Keratinocyte (primary cell): Measurements from ENCODE around the gene SLC15A5. TPM values are rescaled to one million over a fixed set of nuclear protein-coding genes. Genes with fewer than 3 reads are reported as not detected.

ENCODE experiments used
- DNase-seq: peaks from one replicate; pipeline ENCODE4 v3.0.0-alpha.2; 2011; ENCODE audit warnings: low read depth, missing footprints, low spot score
- FAIRE-seq: peaks from 2 replicates; lab custom pipeline; 2011; peaks lifted over from hg19 to GRCh38; lab: Jason Lieb, UNC
- H2AFZ ChIP-seq: 2 replicates; pipeline ENCODE4 v1.6.0; 2012; ENCODE audit warnings: low read length, control low read depth, inconsistent platforms; ENCODE audit not compliant: control insufficient read depth
- H3K27ac ChIP-seq: 2 replicates; pipeline ENCODE4 v1.5.1; 2011; ENCODE audit warnings: low read length; ENCODE audit not compliant: control insufficient read depth, insufficient read depth
- H3K27me3 ChIP-seq: 3 replicates; pipeline ENCODE4 v1.6.0; 2011; ENCODE audit warnings: low read length; ENCODE audit not compliant: control insufficient read depth, insufficient read depth; ENCODE audit errors: extremely low read depth
- H3K36me3 ChIP-seq, 2 experiments: 2 replicates in 1 of 2; 3 replicates in 1 of 2; pipeline ENCODE4 v1.5.1; 2011; ENCODE audit warnings: low read length in 2 of 2, mild to moderate bottlenecking in 1 of 2; ENCODE audit not compliant: control insufficient read depth in 2 of 2, insufficient read depth in 2 of 2; ENCODE audit errors: extremely low read depth in 1 of 2
- H3K4me1 ChIP-seq: 3 replicates; pipeline ENCODE4 v1.5.1; 2011; ENCODE audit warnings: low read length; ENCODE audit not compliant: control insufficient read depth, insufficient read depth; ENCODE audit errors: extremely low read depth
- H3K4me2 ChIP-seq: 3 replicates; pipeline ENCODE4 v1.6.0; 2011; ENCODE audit warnings: low read depth, low read length; ENCODE audit not compliant: control insufficient read depth, insufficient read depth; ENCODE audit errors: extremely low read depth
- H3K4me3 ChIP-seq, 3 experiments: fragments of 200-600 bp in 1 of 3; sonication (generic) in 1 of 3; 2 replicates in 2 of 3; 3 replicates in 1 of 3; pipeline ENCODE4 v1.5.1; 2011 to 2016; ENCODE audit warnings: low read length in 3 of 3, mild to moderate bottlenecking in 3 of 3, control low read depth in 2 of 3, inconsistent platforms in 1 of 3, low read depth in 1 of 3, mixed read lengths in 1 of 3, mixed run types in 1 of 3, moderate library complexity in 1 of 3; ENCODE audit not compliant: control insufficient read depth in 2 of 3, insufficient read depth in 2 of 3; ENCODE audit errors: extremely low read depth in 1 of 3
- H3K79me2 ChIP-seq: 2 replicates; pipeline ENCODE4 v1.6.0; 2012; ENCODE audit warnings: low read length; ENCODE audit not compliant: control insufficient read depth, insufficient read depth
- H3K9ac ChIP-seq: 3 replicates; pipeline ENCODE4 v1.6.0; 2011; ENCODE audit warnings: low read length; ENCODE audit not compliant: control insufficient read depth, insufficient read depth; ENCODE audit errors: extremely low read depth
- H3K9me1 ChIP-seq: 3 replicates; pipeline ENCODE4 v1.6.0; 2011; ENCODE audit warnings: low read length; ENCODE audit not compliant: control insufficient read depth, insufficient read depth; ENCODE audit errors: extremely low read depth
- H3K9me3 ChIP-seq: 2 replicates; pipeline ENCODE4 v1.5.1; 2012; ENCODE audit warnings: low read depth, low read length; ENCODE audit not compliant: control insufficient read depth
- H4K20me1 ChIP-seq: 3 replicates; pipeline ENCODE4 v1.6.0; 2011; ENCODE audit warnings: low read length; ENCODE audit not compliant: control insufficient read depth, insufficient read depth; ENCODE audit errors: extremely low read depth
- EZH2 ChIP-seq: IDR thresholded peaks from one replicate; pipeline ENCODE4 v1.6.1; 2012; ENCODE audit warnings: inconsistent platforms, mild to moderate bottlenecking, low read length, moderate library complexity
- dilution Hi-C: fragments of 300-500 bp; cut with MboI; formaldehyde crosslinking; loops from one replicate; pipeline ENCODE4 v1.7.0; 2020; ENCODE audit warnings: low sequenced_read_pairs; ENCODE audit not compliant: extremely low pct_ligation_motif_present
- polyA plus RNA-seq, 5 experiments: library from polyadenylated mRNA; depleted of rRNA in 3 of 5; stranded (reverse) in 3 of 5; stranded (forward) in 1 of 5; unstranded in 1 of 5; fragments of >200 nt; gene quantifications; 1 replicate in 1 of 5; 2 replicates in 3 of 5; 3 replicates in 1 of 5; pipeline versions ENCODE4 v1.2.1 to v1.2.3, GENCODE V29; 2011 to 2012; ENCODE audit warnings: missing spikeins in 2 of 5, low read depth in 1 of 5, low replicate concordance in 1 of 5
- TF ChIP-seq, protein P1 (sequence below), 3 experiments: IDR thresholded peaks in 1 of 3; conservative IDR thresholded peaks in 1 of 3; optimal IDR thresholded peaks in 1 of 3; 2 replicates in 2 of 3; 3 replicates in 1 of 3; pipeline versions ENCODE3 to v1.5.1; 2011; ENCODE audit warnings: low read length in 3 of 3, mild to moderate bottlenecking in 3 of 3, moderate library complexity in 2 of 3, control low read depth in 1 of 3, inconsistent platforms in 1 of 3; ENCODE audit not compliant: insufficient read depth in 2 of 3; ENCODE audit errors: extremely low read depth in 1 of 3

SLC15A5 gene
- polyA plus RNA-seq, 1 donor (not counting 4 experiments of a cell fraction or from before 2014, with no cell fraction given) = not detected

DNA sequence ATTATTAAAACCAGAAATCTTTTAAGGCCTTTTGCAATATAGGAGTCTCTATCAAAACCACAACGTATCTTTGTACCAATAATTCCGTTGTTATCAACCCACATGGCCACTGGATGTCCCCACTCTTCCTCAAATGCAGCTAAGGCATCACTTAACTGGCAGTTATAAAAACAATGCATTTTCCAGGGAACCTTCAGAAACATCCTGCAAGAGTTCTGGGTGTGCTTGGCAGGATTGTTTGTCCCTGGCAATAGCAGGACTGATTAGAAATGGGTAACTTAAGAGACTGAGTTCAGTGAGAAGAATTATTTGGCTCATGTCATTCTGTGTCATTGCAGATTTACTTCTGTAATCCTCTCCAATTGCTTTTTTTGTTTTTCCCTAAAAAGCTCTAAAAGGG lies 112.0 kb downstream of the SLC15A5 start:
- Histone ChIP-seq H2AFZ (no peak overlapping the region), H3K4me2 (no peak overlapping the region), H3K4me3 (no peak overlapping the region), H3K9me3 (no peaks in the 10 kb centered on the region), H3K27ac (no peak overlapping the region), H4K20me1 (no peaks in the 10 kb centered on the region), H3K4me1 (no peaks in the 10 kb centered on the region), H3K36me3 (no peaks in the 10 kb centered on the region), H3K27me3 (no peaks in the 10 kb centered on the region), H3K9me1 (no peaks in the 10 kb centered on the region), H3K9ac (no peak overlapping the region), H3K79me2 (no peaks in the 10 kb centered on the region)
- DNase-seq = no peak
- TF ChIP-seq EZH2 = no peak
- TF ChIP-seq, protein P1, sequence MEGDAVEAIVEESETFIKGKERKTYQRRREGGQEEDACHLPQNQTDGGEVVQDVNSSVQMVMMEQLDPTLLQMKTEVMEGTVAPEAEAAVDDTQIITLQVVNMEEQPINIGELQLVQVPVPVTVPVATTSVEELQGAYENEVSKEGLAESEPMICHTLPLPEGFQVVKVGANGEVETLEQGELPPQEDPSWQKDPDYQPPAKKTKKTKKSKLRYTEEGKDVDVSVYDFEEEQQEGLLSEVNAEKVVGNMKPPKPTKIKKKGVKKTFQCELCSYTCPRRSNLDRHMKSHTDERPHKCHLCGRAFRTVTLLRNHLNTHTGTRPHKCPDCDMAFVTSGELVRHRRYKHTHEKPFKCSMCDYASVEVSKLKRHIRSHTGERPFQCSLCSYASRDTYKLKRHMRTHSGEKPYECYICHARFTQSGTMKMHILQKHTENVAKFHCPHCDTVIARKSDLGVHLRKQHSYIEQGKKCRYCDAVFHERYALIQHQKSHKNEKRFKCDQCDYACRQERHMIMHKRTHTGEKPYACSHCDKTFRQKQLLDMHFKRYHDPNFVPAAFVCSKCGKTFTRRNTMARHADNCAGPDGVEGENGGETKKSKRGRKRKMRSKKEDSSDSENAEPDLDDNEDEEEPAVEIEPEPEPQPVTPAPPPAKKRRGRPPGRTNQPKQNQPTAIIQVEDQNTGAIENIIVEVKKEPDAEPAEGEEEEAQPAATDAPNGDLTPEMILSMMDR (optimal IDR thresholded peaks at IDR 0.05 in 1 of 3, IDR thresholded peaks at IDR 0.05 in 1 of 3, conservative IDR thresholded peaks at IDR 0.05 in 1 of 3; ENCODE audit: extremely low read depth in 1 of 3, insufficient read depth in 2 of 3, low read length in 3 of 3) = peak in 2 of 3 experiments; percentile 19 to 58
- dilution Hi-C loops = no loop called here
- FAIRE-seq = no peak

GRCh38 chr12:16163901-16164300 lies 113.6 kb downstream of the SLC15A5 start:
- DNase-seq (no peak), FAIRE-seq (no peak)
- Histone ChIP-seq H3K4me1 (no peaks in the 10 kb centered on the region), H2AFZ (no peak overlapping the region), H3K27ac (no peak overlapping the region), H3K9ac (no peak overlapping the region), H4K20me1 (no peaks in the 10 kb centered on the region), H3K79me2 (no peaks in the 10 kb centered on the region), H3K27me3 (no peaks in the 10 kb centered on the region), H3K9me1 (no peaks in the 10 kb centered on the region), H3K4me3 (no peak overlapping the region), H3K36me3 (no peaks in the 10 kb centered on the region), H3K9me3 (no peaks in the 10 kb centered on the region), H3K4me2 (no peak overlapping the region)
- dilution Hi-C loops = no loop called here
- TF ChIP-seq, protein P1 (optimal IDR thresholded peaks at IDR 0.05 in 1 of 3, IDR thresholded peaks at IDR 0.05 in 1 of 3, conservative IDR thresholded peaks at IDR 0.05 in 1 of 3; ENCODE audit: extremely low read depth in 1 of 3, insufficient read depth in 2 of 3, low read length in 3 of 3) = no peak
- no peak for TF ChIP-seq EZH2
